GM12878 (cell line): ENCODE measurements around the gene CCDC144A. TPM values are rescaled to one million over a fixed set of nuclear protein-coding genes. Genes with fewer than 3 reads are reported as not detected.
A peak's percentile ranks its signal among the peaks of the same experiment; 100 is the strongest.
"Not testable (repeated sequence)": the region's sequence is repeated elsewhere in the genome, so short reads cannot be mapped to it uniquely, and the experiment has no call there.

Source experiments
- ATAC-seq: fragments of 200-7000 bp; cut with Tn5 transposase; 3 replicates; pipeline ENCODE4 v1.9.1; 2020; ENCODE audit warnings: mild to moderate bottlenecking, moderate library complexity
- BruUV-seq: library from RNA; stranded (reverse); fragments of 400-500 nt; replicated peaks from 2 replicates; lab custom pipeline; 2021; lab: Mats Ljungman, UMichigan
- CTCF ChIA-PET: fragments of 300-600 bp; sonication (Branson Sonifier 250); formaldehyde crosslinking; extraction: SDS; loops from one replicate; lab custom pipeline; 2021; ENCODE audit warnings: inconsistent platforms; lab: Yijun Ruan, JAX
- POLR2A ChIA-PET: fragments of 350-600 bp; formaldehyde crosslinking; extraction: SDS; loops from one replicate; lab custom pipeline; 2021; ENCODE audit warnings: inconsistent platforms; lab: Charles Lee
- RAD21 ChIA-PET: fragments of 300-600 bp; sonication (Branson Sonifier 250); formaldehyde crosslinking; loops from one replicate; lab custom pipeline; 2023; ENCODE audit warnings: antibody characterized with exemption; ENCODE audit not compliant: unreplicated experiment; lab: Charles Lee
- SMC1A ChIA-PET: fragments of 300-600 bp; sonication (Branson Sonifier 250); formaldehyde crosslinking; loops from one replicate; lab custom pipeline; 2023; ENCODE audit not compliant: unreplicated experiment, uncharacterized antibody; lab: Charles Lee
- DNase-seq: peaks from one replicate; pipeline ENCODE4 v3.0.0-alpha.2; 2011; ENCODE audit warnings: low read depth, low spot score
- FAIRE-seq: peaks from 3 replicates; lab custom pipeline; 2011; peaks lifted over from hg19 to GRCh38; lab: Jason Lieb, UNC
- H2AFZ ChIP-seq: 2 replicates; pipeline ENCODE4 v1.6.0; 2011; ENCODE audit warnings: low read depth, low read length, control low read depth; ENCODE audit not compliant: control insufficient read depth
- H3K27ac ChIP-seq: 2 replicates; pipeline ENCODE4 v1.5.1; 2011; ENCODE audit warnings: control low read depth; ENCODE audit not compliant: control insufficient read depth, insufficient read depth
- H3K27me3 ChIP-seq, 2 experiments: replicated peaks in 1 of 2; 2 replicates each; pipeline versions ENCODE4 v1.6.0 to v1.6.1; 2011; ENCODE audit warnings: low read length in 1 of 2; ENCODE audit not compliant: control insufficient read depth in 2 of 2, insufficient read depth in 2 of 2
- H3K36me3 ChIP-seq, 2 experiments: 2 replicates each; pipeline ENCODE4 v1.5.1; 2011; ENCODE audit warnings: low read length in 1 of 2; ENCODE audit not compliant: control insufficient read depth in 2 of 2, insufficient read depth in 2 of 2
- H3K4me1 ChIP-seq: 2 replicates; pipeline ENCODE4 v1.6.1; 2011; ENCODE audit warnings: mild to moderate bottlenecking, low read length, moderate library complexity, mixed read lengths; ENCODE audit not compliant: control insufficient read depth, insufficient read depth
- H3K4me2 ChIP-seq: 2 replicates; pipeline ENCODE4 v1.6.0; 2011; ENCODE audit warnings: control low read depth; ENCODE audit not compliant: control insufficient read depth, insufficient read depth
- H3K4me3 ChIP-seq: fragments of 200-600 bp; sonication (generic); 2 replicates; pipeline ENCODE4 v1.5.1; 2016
- H3K79me2 ChIP-seq: 2 replicates; pipeline ENCODE4 v1.6.0; 2011; ENCODE audit warnings: low read length; ENCODE audit not compliant: control insufficient read depth, insufficient read depth
- H3K9ac ChIP-seq: 2 replicates; pipeline ENCODE4 v1.8.0; 2011; ENCODE audit warnings: low read length, control low read depth, mixed read lengths; ENCODE audit not compliant: control insufficient read depth, insufficient read depth
- H3K9me3 ChIP-seq: replicated peaks from 3 replicates; pipeline ENCODE4 v1.5.1; 2011; ENCODE audit warnings: mild to moderate bottlenecking, low read length; ENCODE audit not compliant: control insufficient read depth, insufficient read depth
- H4K20me1 ChIP-seq: 2 replicates; pipeline ENCODE4 v1.6.0; 2011; ENCODE audit not compliant: control insufficient read depth, insufficient read depth
- CEBPB ChIP-seq, 2 experiments: fragments of 150-350 bp in 1 of 2; IDR thresholded peaks; 2 replicates each; pipeline ENCODE4 v1.6.1; 2012 to 2014; ENCODE audit warnings: low read depth in 2 of 2, low read length in 2 of 2, borderline replicate concordance in 1 of 2, inconsistent platforms in 1 of 2
- CHD2 ChIP-seq: IDR thresholded peaks from 2 replicates; pipeline ENCODE4 v1.6.1; 2011; ENCODE audit warnings: low read depth, low read length, improper control_type of control experiment, borderline replicate concordance
- CREM ChIP-seq: IDR thresholded peaks from 2 replicates; pipeline ENCODE4 v1.6.1; 2014; ENCODE audit warnings: antibody characterized with exemption, low read depth
- DPF2 ChIP-seq: fragments of 450-650 bp; IDR thresholded peaks from 2 replicates; pipeline ENCODE4 v1.6.1; 2017; ENCODE audit warnings: mild to moderate bottlenecking
- HDGF ChIP-seq: fragments of 450-650 bp; IDR thresholded peaks from 2 replicates; pipeline ENCODE4 v1.6.1; 2016; ENCODE audit warnings: antibody characterized with exemption
- IKZF1 ChIP-seq: fragments of 450-650 bp; conservative IDR thresholded peaks from 2 replicates; pipeline ENCODE4 v1.6.1; 2017; ENCODE audit warnings: antibody characterized with exemption, mild to moderate bottlenecking
- KDM1A ChIP-seq: fragments of 200-600 bp; sonication (generic); IDR thresholded peaks from 2 replicates; pipeline ENCODE4 v1.6.1; 2016; ENCODE audit warnings: borderline replicate concordance
- MYC ChIP-seq: IDR thresholded peaks from 2 replicates; pipeline ENCODE4 v1.6.1; 2011; ENCODE audit warnings: mild to moderate bottlenecking, low read length, moderate library complexity, inconsistent platforms; ENCODE audit not compliant: insufficient read depth, insufficient replicate concordance, insufficient read length, severe bottlenecking
- NBN ChIP-seq: fragments of 450-650 bp; IDR thresholded peaks from 2 replicates; pipeline ENCODE4 v1.6.1; 2016
- NFXL1 ChIP-seq: fragments of 450-650 bp; IDR thresholded peaks from 2 replicates; pipeline ENCODE4 v1.6.1; 2017; ENCODE audit warnings: antibody characterized with exemption, mild to moderate bottlenecking, borderline replicate concordance
- NR2C2 ChIP-seq: IDR thresholded peaks from 2 replicates; pipeline ENCODE4 v1.6.1; 2011; ENCODE audit warnings: borderline replicate concordance, low read depth; ENCODE audit not compliant: control insufficient read depth, insufficient read length
- TAF1 ChIP-seq: IDR thresholded peaks from 2 replicates; pipeline ENCODE4 v1.6.1; 2011; ENCODE audit warnings: mild to moderate bottlenecking, low read depth, low read length, borderline replicate concordance
- YY1 ChIP-seq: IDR thresholded peaks from 2 replicates; pipeline ENCODE4 v1.6.1; 2011; ENCODE audit warnings: low read depth, mild to moderate bottlenecking, low read length
- ZNF24 ChIP-seq: fragments of 450-650 bp; IDR thresholded peaks from 2 replicates; pipeline ENCODE4 v1.6.1; 2017; ENCODE audit warnings: antibody characterized with exemption, mild to moderate bottlenecking
- ZNF384 ChIP-seq: IDR thresholded peaks from 2 replicates; pipeline ENCODE4 v1.6.1; 2012; ENCODE audit warnings: low read depth, mild to moderate bottlenecking, low read length, improper control_type of control experiment, borderline replicate concordance
- WGBS: methylation state at CpG from one replicate; pipeline ENCODE4 v1.1.6; 2016; ENCODE audit warnings: low lambda C conversion rate; ENCODE audit not compliant: insufficient replicate concordance, insufficient coverage; ENCODE audit errors: missing lambda C conversion rate; 5-methylcytosine and 5-hydroxymethylcytosine counted together
- in situ Hi-C: fragments of 300-500 bp; cut with MboI; formaldehyde crosslinking; loops from 9 replicates; pipeline ENCODE4 v1.14.3; 2018; ENCODE audit warnings: mixed read lengths
- intact Hi-C: fragments of 100-400 bp; cut with micrococcal nuclease; formaldehyde crosslinking; loops from one replicate; pipeline ENCODE4 v1.14.2; 2022; ENCODE audit not compliant: unreplicated experiment
- polyA plus RNA-seq, 11 experiments: library from polyadenylated mRNA; depleted of rRNA in 4 of 11; unstranded in 6 of 11; stranded (reverse) in 5 of 11; fragments of >200 nt; fragmentation: Nextera tagmentation in 4 of 11; fragmentation: Illumina TruSeq in 1 of 11; extraction: Ambion mirVana in 4 of 11; extraction: Trizol in 1 of 11; gene quantifications; 1 replicate in 1 of 11; 2 replicates in 10 of 11; pipeline versions ENCODE4 v1.2.1 to v1.2.3, GENCODE V29; 2011 to 2016; ENCODE audit warnings: inconsistent platforms in 2 of 11, missing spikeins in 2 of 11, low read depth in 1 of 11
- total RNA-seq, 4 experiments: library from RNA; depleted of rRNA in 3 of 4; stranded (reverse); fragments of >200 nt in 3 of 4; fragmentation: Illumina TruSeq in 1 of 4; extraction: Trizol in 1 of 4; gene quantifications; 2 replicates each; pipeline versions ENCODE4 v1.2.1 to v1.2.3, GENCODE V29; 2013 to 2021
- TF ChIP-seq, protein P1 (sequence below): IDR thresholded peaks from 2 replicates; pipeline ENCODE4 v1.6.1; 2012; ENCODE audit warnings: mild to moderate bottlenecking, low read depth, low read length

Gene CCDC144A
- total and polyA plus RNA-seq, 10 of the 15 experiments (the other 5 are each of a cell fraction or from before 2014, with no cell fraction given): 0.05 to 1.7 (median 0.79) TPM

DNA sequence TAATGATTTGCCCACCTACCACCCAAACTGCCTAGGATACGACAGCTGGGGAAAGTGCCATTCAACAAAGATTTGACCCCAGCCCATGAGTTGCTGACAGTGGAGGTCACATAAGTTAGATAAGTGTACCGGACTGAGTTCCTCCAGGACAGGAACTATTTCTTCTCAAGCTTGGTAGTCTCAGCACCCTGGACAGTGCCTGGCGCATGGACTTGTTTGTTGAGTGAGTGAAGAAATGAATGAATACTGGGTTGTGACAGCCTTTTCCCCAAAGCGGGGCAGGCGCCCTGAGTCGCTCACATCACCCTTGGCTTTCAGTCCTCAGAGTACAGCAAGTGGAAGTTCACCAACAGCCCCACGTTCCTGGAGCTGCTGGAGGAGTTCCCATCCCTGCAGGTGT lies 122.1 kb downstream of the CCDC144A start:
- FAIRE-seq, RAD21 ChIA-PET, SMC1A ChIA-PET, CTCF ChIA-PET, H3K4me1 ChIP-seq, H3K9ac ChIP-seq: not testable (repeated sequence)
- 17% methylated on average over 7 of the region's 7 CpGs for WGBS
- peak; percentile 80 for TF ChIP-seq ZNF24
- TF ChIP-seq, protein P1, sequence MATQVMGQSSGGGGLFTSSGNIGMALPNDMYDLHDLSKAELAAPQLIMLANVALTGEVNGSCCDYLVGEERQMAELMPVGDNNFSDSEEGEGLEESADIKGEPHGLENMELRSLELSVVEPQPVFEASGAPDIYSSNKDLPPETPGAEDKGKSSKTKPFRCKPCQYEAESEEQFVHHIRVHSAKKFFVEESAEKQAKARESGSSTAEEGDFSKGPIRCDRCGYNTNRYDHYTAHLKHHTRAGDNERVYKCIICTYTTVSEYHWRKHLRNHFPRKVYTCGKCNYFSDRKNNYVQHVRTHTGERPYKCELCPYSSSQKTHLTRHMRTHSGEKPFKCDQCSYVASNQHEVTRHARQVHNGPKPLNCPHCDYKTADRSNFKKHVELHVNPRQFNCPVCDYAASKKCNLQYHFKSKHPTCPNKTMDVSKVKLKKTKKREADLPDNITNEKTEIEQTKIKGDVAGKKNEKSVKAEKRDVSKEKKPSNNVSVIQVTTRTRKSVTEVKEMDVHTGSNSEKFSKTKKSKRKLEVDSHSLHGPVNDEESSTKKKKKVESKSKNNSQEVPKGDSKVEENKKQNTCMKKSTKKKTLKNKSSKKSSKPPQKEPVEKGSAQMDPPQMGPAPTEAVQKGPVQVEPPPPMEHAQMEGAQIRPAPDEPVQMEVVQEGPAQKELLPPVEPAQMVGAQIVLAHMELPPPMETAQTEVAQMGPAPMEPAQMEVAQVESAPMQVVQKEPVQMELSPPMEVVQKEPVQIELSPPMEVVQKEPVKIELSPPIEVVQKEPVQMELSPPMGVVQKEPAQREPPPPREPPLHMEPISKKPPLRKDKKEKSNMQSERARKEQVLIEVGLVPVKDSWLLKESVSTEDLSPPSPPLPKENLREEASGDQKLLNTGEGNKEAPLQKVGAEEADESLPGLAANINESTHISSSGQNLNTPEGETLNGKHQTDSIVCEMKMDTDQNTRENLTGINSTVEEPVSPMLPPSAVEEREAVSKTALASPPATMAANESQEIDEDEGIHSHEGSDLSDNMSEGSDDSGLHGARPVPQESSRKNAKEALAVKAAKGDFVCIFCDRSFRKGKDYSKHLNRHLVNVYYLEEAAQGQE: peak; percentile 79
- TF ChIP-seq, all 136 proteins: peak for 2; not testable (repeated sequence) for 134
- DNase-seq, POLR2A ChIA-PET, H3K4me3 ChIP-seq, H3K27ac ChIP-seq, H3K27me3 ChIP-seq, H3K4me2 ChIP-seq, H4K20me1 ChIP-seq, ATAC-seq, H3K79me2 ChIP-seq, BruUV-seq, H3K36me3 ChIP-seq, H3K9me3 ChIP-seq, intact Hi-C loops, H2AFZ ChIP-seq: not testable (repeated sequence)
- in situ Hi-C loops: loop anchor here (25.0 kb wide), 1 partner anchor 1600 kb away; no protein-coding TSS in a partner anchor

DNA sequence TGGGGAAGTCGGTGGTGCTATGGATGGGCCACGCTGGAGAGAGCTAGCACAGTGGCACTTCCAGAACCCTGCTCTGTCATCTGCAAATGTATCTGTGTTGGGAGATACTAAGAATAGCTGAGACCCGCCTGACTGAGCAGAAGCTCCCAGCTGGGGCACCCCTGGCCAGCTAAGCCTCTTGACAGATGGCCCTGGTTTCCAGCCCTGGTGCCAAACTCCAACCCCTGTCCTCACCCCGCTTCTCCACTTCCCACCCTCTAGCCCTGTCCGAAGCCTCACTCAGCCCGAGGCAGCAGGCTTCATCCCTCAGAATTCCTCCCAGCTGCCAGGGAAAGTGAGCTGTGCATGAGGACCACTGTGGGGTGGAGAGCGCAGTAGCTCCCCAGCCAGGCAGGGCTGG lies 124.4 kb downstream of the CCDC144A start:
- intact Hi-C loops: no loop called here
- H2AFZ ChIP-seq: no peak overlapping the region
- ChIA-PET RAD21 (interaction anchor here (0.6 kb wide), 1 partner anchor 651 kb away, joined by 3 read pairs; no protein-coding TSS in a partner anchor), CTCF (interaction anchor here (0.9 kb wide), 1 partner anchor 254 kb away, joined by 3 read pairs; no protein-coding TSS in a partner anchor), POLR2A (no interaction called here), SMC1A (no interaction called here)
- ATAC-seq (no peak), FAIRE-seq (no peak), DNase-seq (no peak)
- no peak overlapping the region for H3K9ac ChIP-seq
- H3K27ac ChIP-seq: no peak overlapping the region
- no TSS peak for BruUV-seq
- H4K20me1 ChIP-seq: no peaks in the 10 kb centered on the region
- no peaks in the 10 kb centered on the region for H3K9me3 ChIP-seq
- H3K4me1 ChIP-seq: no peaks in the 10 kb centered on the region
- H3K27me3 ChIP-seq: peaks cover 0 to 3% of the 10 kb centered on the region in 2 experiments; a peak in 1 of 4 replicates
- 21% methylated on average over 7 of the region's 7 CpGs for WGBS
- H3K36me3 ChIP-seq: no peaks in the 10 kb centered on the region
- no peak overlapping the region for H3K4me2 ChIP-seq
- in situ Hi-C loops: loop anchor here (25.0 kb wide), 1 partner anchor 1598 kb away; no protein-coding TSS in a partner anchor
- no peak overlapping the region for H3K4me3 ChIP-seq
- H3K79me2 ChIP-seq: no peaks in the 10 kb centered on the region
- TF ChIP-seq CEBPB (IDR thresholded peaks at IDR 0.05; ENCODE audit: borderline replicate concordance in 1 of 2, low read depth in 2 of 2, low read length in 2 of 2) (no peak), NBN (no peak), NR2C2 (no peak), CREM (no peak), ZNF24 (no peak), TAF1 (no peak), MYC (no peak), YY1 (no peak), HDGF (no peak), NFXL1 (no peak), CHD2 (no peak), KDM1A (no peak), IKZF1 (no peak), DPF2 (no peak), ZNF384 (no peak)
